HepG2 (cell line): ENCODE results near the gene NYAP1. TPM values are rescaled to one million over a fixed set of nuclear protein-coding genes. Genes with fewer than 3 reads are reported as not detected.

Experiments
- ATAC-seq: fragments of 200-7000 bp; cut with Tn5 transposase; 3 replicates; pipeline ENCODE4 v1.9.1; 2020; ENCODE audit warnings: mild to moderate bottlenecking, moderate library complexity
- BruUV-seq: library from RNA; stranded (reverse); fragments of 400-500 nt; replicated peaks from 2 replicates; lab custom pipeline; 2021; lab: Mats Ljungman, UMichigan
- CTCF ChIA-PET: fragments of 300-600 bp; formaldehyde crosslinking; extraction: SDS; loops from one replicate; lab custom pipeline; 2021; ENCODE audit warnings: low total read pairs, inconsistent platforms, low intra/inter-chr PET ratio; lab: Yijun Ruan, JAX
- POLR2A ChIA-PET: fragments of 350-600 bp; sonication (Branson Sonifier 250); formaldehyde crosslinking; loops from one replicate; lab custom pipeline; 2020; ENCODE audit warnings: antibody characterized with exemption, inconsistent platforms; lab: Yijun Ruan, JAX
- DNase-seq: peaks from one replicate; pipeline ENCODE4 v3.0.0-alpha.2; 2015; ENCODE audit warnings: low spot score
- FAIRE-seq: peaks from 3 replicates; lab custom pipeline; 2011; peaks lifted over from hg19 to GRCh38; lab: Jason Lieb, UNC
- H2AFZ ChIP-seq: one replicate; pipeline ENCODE4 v1.6.1; 2011; ENCODE audit warnings: low read length, inconsistent platforms
- H3K27ac ChIP-seq: fragments of 300-600 bp; 3 replicates; pipeline ENCODE4 v1.8.0; 2011; ENCODE audit warnings: mixed run types, mild to moderate bottlenecking, mixed read lengths, low read length, inconsistent platforms; ENCODE audit not compliant: insufficient read depth; ENCODE audit errors: extremely low read length
- H3K27me3 ChIP-seq, 2 experiments: fragments of 200-600 bp in 1 of 2; 2 replicates in 1 of 2; 3 replicates in 1 of 2; pipeline versions ENCODE4 v1.6.0 to v1.8.0; 2011; ENCODE audit warnings: low read length in 2 of 2, mild to moderate bottlenecking in 2 of 2, moderate library complexity in 2 of 2, inconsistent platforms in 1 of 2; ENCODE audit not compliant: insufficient read depth in 2 of 2, control insufficient read depth in 1 of 2
- H3K36me3 ChIP-seq, 2 experiments: fragments of 200-600 bp in 1 of 2; replicated peaks in 1 of 2; 2 replicates in 1 of 2; 3 replicates in 1 of 2; pipeline versions ENCODE4 v1.5.1 to v1.8.0; 2011; ENCODE audit warnings: low read length in 2 of 2, inconsistent platforms in 1 of 2; ENCODE audit not compliant: insufficient read depth in 2 of 2, control insufficient read depth in 1 of 2
- H3K4me1 ChIP-seq: 2 replicates; pipeline ENCODE4 v1.5.1; 2012; ENCODE audit warnings: low read length, inconsistent platforms; ENCODE audit not compliant: insufficient read depth
- H3K4me2 ChIP-seq: 2 replicates; pipeline ENCODE4 v1.6.0; 2011; ENCODE audit warnings: low read depth, low read length, inconsistent platforms
- H3K4me3 ChIP-seq, 3 experiments: fragments of 200-600 bp in 1 of 3; sonication (generic), shearing (Covaris generic) in 1 of 3; replicated peaks in 1 of 3; 2 replicates each; pipeline ENCODE4 v1.5.1; 2011 to 2016; ENCODE audit warnings: low read length in 3 of 3, inconsistent platforms in 2 of 3, low read depth in 2 of 3, mild to moderate bottlenecking in 2 of 3, control low read depth in 1 of 3, mixed read lengths in 1 of 3; ENCODE audit not compliant: insufficient read depth in 1 of 3
- H3K79me2 ChIP-seq: one replicate; pipeline ENCODE4 v1.6.1; 2011; ENCODE audit warnings: low read length, inconsistent platforms; ENCODE audit not compliant: insufficient read depth
- H3K9ac ChIP-seq: 2 replicates; pipeline ENCODE4 v1.6.0; 2011; ENCODE audit warnings: mild to moderate bottlenecking, low read depth, low read length, inconsistent platforms; ENCODE audit not compliant: insufficient read depth
- H3K9me3 ChIP-seq: 2 replicates; pipeline ENCODE4 v1.5.1; 2012; ENCODE audit warnings: mild to moderate bottlenecking, low read length
- H4K20me1 ChIP-seq: 2 replicates; pipeline ENCODE4 v1.6.0; 2011; ENCODE audit warnings: inconsistent platforms, mild to moderate bottlenecking, low read length, moderate library complexity; ENCODE audit not compliant: insufficient read depth
- HNF1A ChIP-seq, 2 experiments: sonication (generic) in 1 of 2; formaldehyde crosslinking in 1 of 2; IDR thresholded peaks; 2 replicates each; pipeline versions ENCODE4 v1.4.0 to v1.6.1; 2016 to 2020; ENCODE audit warnings: borderline replicate concordance in 1 of 2, low read depth in 1 of 2, mild to moderate bottlenecking in 1 of 2, missing genetic modification reagents in 1 of 2
- MZF1 ChIP-seq: sonication (generic); formaldehyde crosslinking; IDR thresholded peaks from 2 replicates; pipeline ENCODE4 v1.8.1; 2023; ENCODE audit warnings: mild to moderate bottlenecking, missing genetic modification reagents, borderline replicate concordance
- RARA ChIP-seq: IDR thresholded peaks from 2 replicates; pipeline ENCODE4 v1.6.1; 2016; ENCODE audit warnings: missing genetic modification reagents, missing compliant biosample characterization
- RXRA ChIP-seq: sonication (generic); formaldehyde crosslinking; IDR thresholded peaks from 2 replicates; pipeline ENCODE4 v1.5.1; 2020; ENCODE audit warnings: missing genetic modification reagents
- SALL1 ChIP-seq: sonication (generic); formaldehyde crosslinking; IDR thresholded peaks from 2 replicates; pipeline ENCODE4 v1.8.0; 2022; ENCODE audit warnings: mild to moderate bottlenecking, missing genetic modification reagents
- SMYD3 ChIP-seq: sonication (generic); formaldehyde crosslinking; IDR thresholded peaks from 2 replicates; pipeline ENCODE4 v1.8.1; 2023; ENCODE audit warnings: mild to moderate bottlenecking, missing genetic modification reagents
- ZFP91 ChIP-seq: sonication (generic); formaldehyde crosslinking; IDR thresholded peaks from 2 replicates; pipeline ENCODE4 v1.9.0; 2022; ENCODE audit warnings: missing genetic modification reagents, mild to moderate bottlenecking, borderline replicate concordance
- ZNF263 ChIP-seq: sonication (generic); formaldehyde crosslinking; IDR thresholded peaks from 2 replicates; pipeline ENCODE4 v1.4.0; 2020; ENCODE audit warnings: missing genetic modification reagents
- ZNF44 ChIP-seq: sonication (generic); formaldehyde crosslinking; IDR thresholded peaks from 2 replicates; pipeline ENCODE4 v1.5.1; 2020; ENCODE audit warnings: mild to moderate bottlenecking, missing genetic modification reagents
- ZNF687 ChIP-seq: sonication (generic); formaldehyde crosslinking; IDR thresholded peaks from 2 replicates; pipeline ENCODE4 v1.5.1; 2020; ENCODE audit warnings: mild to moderate bottlenecking, missing genetic modification reagents, moderate library complexity
- ZNF772 ChIP-seq: sonication (generic); formaldehyde crosslinking; IDR thresholded peaks from 2 replicates; pipeline ENCODE4 v1.5.0; 2020; ENCODE audit warnings: mild to moderate bottlenecking, missing genetic modification reagents
- WGBS: methylation state at CpG from one replicate; pipeline ENCODE4 v1.1.6; 2017; ENCODE audit warnings: low lambda C conversion rate; 5-methylcytosine and 5-hydroxymethylcytosine counted together
- in situ Hi-C: cut with HindIII; loops from 2 replicates; pipeline ENCODE4 v1.10.0; 2017; ENCODE audit warnings: low pct_unique_long_range_greater_than_20kb; ENCODE audit not compliant: extremely low pct_ligation_motif_present
- intact Hi-C: fragments of 100-400 bp; cut with micrococcal nuclease; formaldehyde crosslinking; loops from one replicate; pipeline ENCODE4 v1.10.0; 2022; ENCODE audit not compliant: unreplicated experiment
- polyA plus RNA-seq, 8 experiments: library from polyadenylated mRNA; depleted of rRNA in 3 of 8; stranded (reverse) in 7 of 8; unstranded in 1 of 8; fragments of >200 nt; fragmentation: Illumina TruSeq in 4 of 8; extraction: Trizol in 4 of 8; gene quantifications; 2 replicates each; pipeline versions ENCODE4 v1.2.1 to v1.2.3, GENCODE V29; 2011 to 2016; ENCODE audit warnings: low read depth in 4 of 8, missing spikeins in 1 of 8, mixed read lengths in 1 of 8; ENCODE audit not compliant: insufficient read depth in 1 of 8
- total RNA-seq, 5 experiments: library from RNA; depleted of rRNA; stranded (reverse); fragments of >200 nt; fragmentation: Illumina TruSeq; extraction: Trizol; gene quantifications; 2 replicates each; pipeline ENCODE4 v1.2.3, GENCODE V29; 2016; ENCODE audit warnings: low read depth in 1 of 5

NYAP1 gene
- total and polyA plus RNA-seq, 2 of the 13 experiments (the other 11 are each of a cell fraction or from before 2014, with no cell fraction given) = 0.15 to 0.46 TPM

GRCh38 chr7:100485471-100485876, 1.7 kb downstream of the NYAP1 start:
- H3K4me3 ChIP-seq = peak overlapping the region in 2 of 3 experiments; percentile 17 to 50; a peak in 1 of 6 replicates
- intact Hi-C loops = no loop called here
- no peak for FAIRE-seq
- CTCF ChIA-PET = no interaction called here
- H3K36me3 ChIP-seq = no peaks in the 10 kb centered on the region
- no peaks in the 10 kb centered on the region for H3K9me3 ChIP-seq
- H2AFZ ChIP-seq = no peak overlapping the region
- peak; percentile 17 for ATAC-seq
- H3K4me2 ChIP-seq = peak overlapping the region; percentile 71
- in situ Hi-C loops = loop anchor here (5.0 kb wide), 1 partner anchor 82 kb away; no protein-coding TSS in a partner anchor
- peaks cover 3 to 51% of the 10 kb centered on the region in 2 experiments for H3K27me3 ChIP-seq
- WGBS = 15% methylated on average over 2 of the region's 4 CpGs
- H3K79me2 ChIP-seq = no peaks in the 10 kb centered on the region
- H3K9ac ChIP-seq = no peak overlapping the region
- BruUV-seq = no TSS peak
- no peak for DNase-seq
- no peaks in the 10 kb centered on the region for H4K20me1 ChIP-seq
- TF ChIP-seq RARA (CRISPR knock-in tag) = peak; percentile 59
- TF ChIP-seq RXRA (CRISPR knock-in tag) = peak; percentile 50; the same call in 1 of the 2 replicates
- TF ChIP-seq SALL1 (CRISPR knock-in tag) = 0 out of 2 replicates have a peak, but pooled peaks have one; percentile 16
- TF ChIP-seq ZNF263 = no peak
- no peak for TF ChIP-seq ZNF772
- no peak for TF ChIP-seq SMYD3 (CRISPR knock-in tag)
- TF ChIP-seq ZNF44 (CRISPR knock-in tag) = no peak
- no peak for TF ChIP-seq MZF1
- TF ChIP-seq ZNF687 (CRISPR knock-in tag) = peak; percentile 11; the same call in 1 of the 2 replicates
- no peak; the same call in 1 of the 2 replicates for TF ChIP-seq ZFP91 (CRISPR knock-in tag)
- TF ChIP-seq HNF1A (IDR thresholded peaks at IDR 0.05; ENCODE audit: low read depth) = no peak
- no peak for TF ChIP-seq HNF1A (CRISPR knock-in tag; IDR thresholded peaks at IDR 0.05; ENCODE audit: borderline replicate concordance)
- peaks cover 56% of the 10 kb centered on the region for H3K4me1 ChIP-seq
- POLR2A ChIA-PET = no interaction called here
- no peak overlapping the region for H3K27ac ChIP-seq
